Measurements from ENCODE around the gene ADTRP.

Gene ADTRP

DNA sequence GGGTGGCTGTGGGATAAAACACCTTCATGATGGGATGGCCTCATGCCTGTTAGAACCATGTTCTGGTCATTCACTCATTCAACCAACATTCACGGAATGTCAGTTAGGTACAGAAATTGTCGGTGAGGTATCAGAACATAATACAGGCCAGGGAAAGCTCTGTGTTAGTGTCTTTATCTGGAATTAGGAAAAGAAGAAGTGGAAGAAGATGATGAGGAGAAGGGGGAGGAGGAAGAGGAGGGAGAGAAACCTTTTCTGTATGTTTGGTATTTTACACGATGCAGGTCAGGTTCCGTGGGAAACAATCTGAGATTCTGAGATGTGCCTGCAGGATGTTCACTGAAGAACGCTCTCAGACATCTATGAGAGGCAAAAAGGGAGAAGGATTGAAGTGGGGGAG is 5.6 kb downstream of the ADTRP start:
- no peak for DNase-seq (ENCODE audit: low read depth in 2 of 2)

DNA sequence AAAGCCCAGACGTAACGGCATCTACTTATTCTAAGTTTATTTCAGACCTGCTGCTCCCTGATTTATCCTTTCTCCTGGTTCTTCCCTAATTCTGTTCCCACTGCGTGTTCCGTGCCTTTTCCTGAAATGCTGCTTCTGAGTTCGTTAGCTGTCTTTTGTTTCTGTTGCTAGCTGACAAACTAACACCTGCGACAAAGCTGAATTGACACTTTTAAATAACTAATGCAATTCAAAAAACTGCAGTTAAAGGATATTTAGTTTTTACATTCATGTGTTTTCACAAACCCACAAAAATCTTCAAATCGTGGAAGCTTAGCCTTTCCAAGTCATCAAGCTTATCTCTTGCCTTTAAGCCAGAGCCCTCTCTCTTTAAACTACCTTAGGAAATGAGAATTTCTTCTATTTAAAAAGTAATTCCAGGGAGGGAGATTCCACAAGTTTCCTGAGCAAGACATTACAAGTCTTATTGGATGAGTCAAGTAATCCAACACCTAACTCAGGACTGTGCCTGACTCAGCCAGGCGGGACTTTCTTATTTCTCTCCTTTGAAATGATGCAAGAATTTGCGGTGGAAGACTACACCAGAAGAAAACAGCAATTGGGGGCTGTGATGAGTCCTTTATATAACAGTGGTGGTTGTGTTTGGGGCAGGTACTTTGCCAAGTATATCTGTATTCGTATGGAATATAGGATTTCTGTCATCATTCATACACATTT is 6.3 kb downstream of the ADTRP start:
- no peak for DNase-seq (ENCODE audit: low read depth in 2 of 2)

DNA sequence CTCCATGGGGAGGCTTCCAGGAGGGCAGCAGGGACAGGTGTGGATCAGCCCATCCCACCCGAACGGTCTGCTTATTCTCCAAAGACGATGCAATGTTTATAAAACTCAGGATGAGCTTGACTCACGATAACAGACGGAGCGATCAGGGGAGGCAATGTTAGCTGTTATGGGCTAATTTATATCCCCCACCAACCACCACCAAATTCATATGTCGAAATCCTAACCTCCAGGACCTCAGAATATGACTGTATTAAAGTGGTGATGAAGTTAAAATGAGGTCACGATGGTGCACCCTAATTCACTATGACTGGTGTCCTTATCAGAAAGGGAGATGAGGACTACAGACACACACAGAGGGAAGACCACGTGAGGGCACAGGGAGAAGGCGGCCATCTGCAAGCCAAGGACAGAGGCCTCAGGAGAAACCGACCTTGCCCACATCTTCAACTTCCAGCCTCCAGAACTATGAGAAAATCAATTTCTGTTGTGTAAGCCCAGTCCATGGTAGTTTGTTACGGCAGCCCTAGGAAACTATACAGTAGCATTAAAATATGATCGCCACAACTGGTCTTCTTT is 7.0 kb downstream of the ADTRP start:
- DNase-seq (ENCODE audit: low read depth in 2 of 2), result no peak

DNA sequence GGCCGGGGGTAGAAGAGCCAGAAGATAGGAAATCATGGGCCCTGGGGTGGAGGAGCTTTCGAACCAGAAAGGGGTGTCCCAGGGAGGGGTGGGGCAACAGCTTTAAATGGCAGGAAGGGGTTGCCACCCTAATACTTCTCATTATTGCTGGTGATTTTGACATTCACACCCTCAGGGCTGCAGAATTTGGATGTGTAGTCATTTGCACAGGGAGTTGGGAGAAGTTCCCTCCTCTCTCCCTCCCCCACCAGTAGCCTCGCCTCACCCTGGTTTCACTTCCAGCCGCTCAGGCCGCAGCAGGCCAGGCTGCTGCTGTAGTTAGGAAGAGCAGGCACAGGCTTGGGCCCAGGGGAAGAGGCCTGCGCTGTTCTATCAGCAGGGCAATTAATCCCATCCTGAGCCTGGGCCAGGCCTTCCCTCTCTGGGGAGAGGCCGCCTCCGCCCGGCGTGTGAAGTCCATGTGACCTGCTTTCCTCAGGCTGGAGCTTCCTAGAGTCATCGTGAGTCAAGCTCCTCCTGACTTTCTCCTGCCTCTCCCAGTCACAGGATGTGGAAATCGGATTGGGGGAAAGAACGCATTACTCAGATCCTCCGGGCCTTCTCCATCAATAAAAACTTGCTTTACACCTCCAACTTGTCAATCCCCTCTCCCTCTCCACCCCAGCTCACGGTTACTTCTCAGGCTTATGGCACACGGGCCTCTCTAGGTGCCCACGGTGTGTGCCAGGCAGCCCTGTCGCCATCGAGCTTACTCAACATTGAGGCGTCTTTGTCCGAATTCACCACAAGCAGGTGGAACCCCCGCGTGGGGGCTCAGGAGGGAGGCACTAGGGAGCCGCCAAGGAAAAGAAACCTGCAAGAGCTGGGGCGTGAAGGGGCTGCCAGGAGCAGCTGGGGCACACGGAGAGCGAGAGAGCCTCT is 7.8 kb downstream of the ADTRP start:
- DNase-seq (ENCODE audit: low read depth in 2 of 2), result no peak

DNA sequence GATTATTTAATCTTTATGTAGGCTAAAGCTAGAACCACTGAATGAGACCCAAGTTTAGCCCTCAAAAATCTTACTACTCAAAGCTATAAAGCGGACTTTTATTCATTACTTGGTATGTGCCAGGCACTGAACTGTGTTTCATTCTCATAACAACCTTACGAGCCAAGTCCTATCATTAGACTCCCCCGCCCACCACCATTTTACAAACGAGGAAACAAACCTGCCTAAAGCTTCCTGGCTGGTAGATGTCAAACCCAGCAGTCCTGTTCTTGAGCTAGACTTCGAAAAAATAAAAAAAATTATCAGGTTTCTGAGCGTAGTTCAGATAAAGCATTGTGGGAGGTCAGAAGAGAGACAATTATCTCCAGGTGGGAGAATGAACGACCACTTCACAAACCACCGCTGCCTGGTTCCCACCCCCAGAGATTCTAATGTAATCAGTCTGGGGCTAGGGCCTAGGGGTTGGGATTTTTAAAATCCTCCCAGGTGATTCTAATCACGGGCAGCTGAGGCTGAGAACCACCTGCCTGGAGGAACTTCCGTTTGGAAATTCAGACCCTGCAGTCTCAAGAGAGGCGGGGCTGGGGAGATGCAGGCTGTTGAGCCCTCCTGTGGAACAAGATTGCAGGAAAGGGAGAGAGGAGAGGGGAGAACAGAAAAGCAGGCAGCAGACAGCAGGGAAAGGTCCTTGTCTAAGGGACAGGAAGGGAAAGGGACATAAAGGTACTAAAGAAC is 8.6 kb downstream of the ADTRP start:
- no peak for DNase-seq (ENCODE audit: low read depth in 2 of 2)

DNA sequence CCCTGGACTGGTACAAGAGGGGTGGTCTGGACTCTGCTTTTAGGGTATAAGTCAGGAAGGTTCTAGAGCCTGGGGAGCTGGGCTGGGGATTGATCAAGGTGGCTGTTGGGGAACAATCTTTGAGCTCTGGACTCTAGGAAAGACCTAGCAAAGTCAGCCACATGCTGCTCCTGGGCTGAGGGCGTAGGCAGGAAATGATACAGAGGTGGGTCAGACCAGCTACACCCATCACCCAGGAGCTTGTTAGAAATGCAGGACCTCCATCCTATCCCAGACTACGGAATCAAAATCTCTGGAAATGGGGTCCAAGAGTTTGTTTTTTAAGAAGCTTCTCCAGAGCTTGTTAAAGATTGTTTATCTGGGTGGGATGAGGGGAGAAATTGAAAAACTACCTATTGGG is 9.4 kb downstream of the ADTRP start:
- no peak for DNase-seq (ENCODE audit: low read depth in 2 of 2)

DNA sequence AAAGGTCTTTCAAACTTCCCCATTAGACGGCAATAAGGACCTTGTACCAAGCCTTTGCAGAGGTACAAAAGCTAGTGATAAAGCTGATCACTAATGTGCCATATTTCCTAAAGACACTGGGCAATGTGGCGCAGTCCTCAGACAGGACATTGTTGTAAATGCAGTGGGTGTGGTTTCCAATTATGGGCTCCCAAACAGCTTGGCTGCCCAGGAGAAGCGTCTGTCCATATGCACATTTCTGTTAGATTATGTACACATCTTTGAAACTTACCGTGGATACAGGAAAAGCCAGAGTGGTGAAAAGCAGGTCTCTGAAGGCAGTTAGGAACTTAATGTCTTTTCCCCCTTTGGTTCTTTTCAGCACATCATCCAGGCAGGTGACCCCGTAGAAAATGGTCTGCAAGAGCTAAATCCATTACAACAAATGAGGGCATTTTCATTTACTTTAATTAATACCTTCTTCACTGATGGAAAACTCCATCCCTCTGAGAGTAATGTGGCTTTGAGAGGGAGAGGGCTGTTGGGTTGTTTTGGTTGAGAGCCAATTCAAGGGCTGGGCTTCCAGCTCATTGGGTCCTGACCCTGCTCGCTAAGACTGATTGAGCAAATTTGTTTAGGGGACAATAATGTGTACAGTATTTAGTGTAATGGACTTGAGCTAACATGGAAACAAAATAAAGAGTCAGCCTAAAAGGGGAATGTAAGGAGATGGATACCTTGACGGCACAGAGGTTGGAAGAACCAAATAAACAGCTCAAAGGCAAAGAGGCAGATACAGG is 10.4 kb downstream of the ADTRP start:
- DNase-seq (ENCODE audit: low read depth in 2 of 2), result no peak

DNA sequence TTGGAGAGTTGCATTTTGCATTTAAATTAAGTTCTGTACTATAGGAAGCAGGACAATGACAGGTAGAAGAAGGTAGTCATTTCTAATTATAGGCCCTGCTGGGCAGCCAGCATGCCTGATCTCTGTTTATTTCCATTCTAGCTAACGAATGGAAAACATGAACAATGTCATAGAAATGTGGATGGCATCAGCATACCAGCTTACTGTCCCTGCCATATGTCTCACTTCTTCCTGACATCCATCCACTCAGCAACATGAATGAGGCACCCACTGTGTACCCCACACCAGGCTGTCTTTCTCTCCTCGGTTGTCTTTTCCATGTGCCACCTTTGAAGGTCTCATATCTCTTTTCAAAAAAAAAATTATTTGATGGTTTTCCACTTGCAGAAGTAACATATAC is 11.1 kb downstream of the ADTRP start:
- DNase-seq (ENCODE audit: low read depth in 2 of 2), result no peak

DNA sequence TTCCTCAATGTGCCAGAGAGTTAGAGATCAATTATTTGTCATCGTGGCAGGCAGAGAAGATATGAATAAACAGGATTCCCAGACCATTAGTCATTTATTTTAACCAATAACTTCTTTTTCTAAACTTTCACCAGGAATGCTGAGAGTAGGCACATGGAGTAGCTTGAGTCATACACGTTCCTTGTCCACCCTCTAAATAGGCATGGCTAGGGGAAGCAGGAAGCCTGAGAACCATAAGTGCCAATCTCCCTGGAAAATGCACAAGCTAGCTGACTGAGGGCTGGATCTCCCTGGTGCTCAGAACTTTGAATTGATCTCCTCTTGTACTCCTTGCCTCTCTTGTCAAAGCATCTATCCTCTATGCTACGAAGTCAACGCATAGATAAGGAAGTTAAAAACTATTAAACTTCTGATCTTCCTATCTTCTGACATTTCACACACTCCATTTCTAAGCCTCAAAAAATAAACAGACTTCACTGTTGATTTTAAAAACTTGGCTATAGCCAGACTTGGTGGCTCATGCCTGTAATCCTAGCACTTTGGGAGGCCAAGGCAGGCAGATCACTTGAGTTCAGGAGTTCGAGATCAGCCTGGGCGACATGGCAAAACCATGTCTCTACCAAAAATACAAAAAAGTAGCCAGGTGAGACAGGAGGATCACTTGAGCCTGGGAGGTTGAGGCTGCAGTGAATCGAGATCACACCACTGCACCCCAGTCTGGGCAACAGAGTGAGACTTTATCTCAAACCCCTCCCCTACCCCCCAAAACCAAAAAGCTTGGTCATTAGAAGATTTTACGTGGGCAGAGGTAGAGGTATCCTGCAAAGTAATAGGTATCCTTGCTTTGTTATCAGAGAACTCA is 11.8 kb downstream of the ADTRP start:
- no peak for DNase-seq (ENCODE audit: low read depth in 2 of 2)

DNA sequence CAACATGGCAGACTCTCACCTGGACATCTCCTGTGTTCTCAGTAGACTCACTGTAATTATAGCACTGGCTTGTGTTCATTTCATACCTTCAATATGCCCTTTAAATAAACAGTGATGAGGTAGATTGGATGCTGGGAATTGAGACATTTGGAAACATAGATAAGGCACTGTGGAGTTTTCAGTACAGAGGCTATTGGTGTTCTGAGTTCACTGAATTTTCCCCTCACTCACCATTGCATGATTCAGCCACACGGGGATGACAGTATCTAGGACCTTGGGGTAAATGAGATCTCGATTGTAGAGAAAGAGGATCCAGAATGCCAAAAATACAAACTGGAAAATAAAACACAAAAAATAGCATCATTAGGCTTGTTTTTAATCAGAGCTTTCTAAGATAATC is 12.6 kb downstream of the ADTRP start:
- no peak for DNase-seq (ENCODE audit: low read depth in 2 of 2)

DNA sequence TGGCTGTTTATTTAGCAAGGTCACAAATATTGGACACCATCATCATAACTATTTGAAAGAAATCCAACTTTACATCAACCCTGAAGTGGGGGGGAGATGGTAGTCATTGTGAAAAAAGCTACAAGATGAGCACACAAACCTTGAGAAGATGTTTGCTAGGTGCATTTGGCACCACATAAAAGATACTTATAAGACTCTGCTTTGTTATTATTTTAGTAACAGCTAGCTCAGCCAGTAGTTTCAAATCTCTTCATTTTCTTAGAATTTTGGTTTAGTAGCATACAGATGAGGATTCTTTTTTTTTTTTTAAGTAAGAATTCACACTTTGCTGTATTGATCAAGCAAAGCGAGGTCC is 14.4 kb downstream of the ADTRP start:
- no peak for DNase-seq (ENCODE audit: low read depth in 2 of 2)

DNA sequence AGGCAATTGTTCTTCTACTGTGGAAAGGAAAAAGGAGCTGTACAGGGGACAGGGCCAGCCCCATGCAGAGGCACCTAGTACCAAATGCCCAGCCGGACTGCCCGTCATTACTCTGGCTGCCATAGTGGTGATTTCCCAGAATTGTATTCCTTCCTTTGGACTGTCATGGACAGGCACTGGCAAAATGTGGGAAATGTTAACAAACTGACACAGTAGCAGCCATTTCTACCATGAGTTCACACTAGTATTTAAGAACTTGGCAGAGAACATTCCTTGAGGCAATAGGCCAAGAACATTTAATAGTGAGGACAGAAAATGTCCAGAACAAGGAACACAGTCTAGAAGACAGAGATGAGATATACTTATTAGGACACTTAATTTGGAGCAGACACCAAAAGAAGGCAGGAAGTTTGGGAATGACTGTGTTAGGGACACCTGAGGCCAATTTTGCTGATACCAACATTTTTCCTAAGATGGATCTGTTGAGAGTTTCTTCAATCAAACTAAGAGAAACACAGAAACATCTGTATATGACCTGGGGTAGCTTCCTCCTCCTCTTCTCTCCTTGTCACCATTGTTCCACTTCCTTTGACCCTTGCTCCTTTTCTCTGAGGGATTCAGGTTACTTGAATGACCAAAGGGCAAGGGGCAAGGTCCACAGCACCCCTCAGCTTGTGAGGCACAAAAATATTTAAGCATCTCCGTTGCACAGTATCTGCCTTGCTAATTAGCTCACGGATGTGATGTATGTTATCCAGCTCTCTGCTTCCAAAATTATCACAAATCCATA is 14.9 kb downstream of the ADTRP start:
- DNase-seq (ENCODE audit: low read depth in 2 of 2), result no peak

DNA sequence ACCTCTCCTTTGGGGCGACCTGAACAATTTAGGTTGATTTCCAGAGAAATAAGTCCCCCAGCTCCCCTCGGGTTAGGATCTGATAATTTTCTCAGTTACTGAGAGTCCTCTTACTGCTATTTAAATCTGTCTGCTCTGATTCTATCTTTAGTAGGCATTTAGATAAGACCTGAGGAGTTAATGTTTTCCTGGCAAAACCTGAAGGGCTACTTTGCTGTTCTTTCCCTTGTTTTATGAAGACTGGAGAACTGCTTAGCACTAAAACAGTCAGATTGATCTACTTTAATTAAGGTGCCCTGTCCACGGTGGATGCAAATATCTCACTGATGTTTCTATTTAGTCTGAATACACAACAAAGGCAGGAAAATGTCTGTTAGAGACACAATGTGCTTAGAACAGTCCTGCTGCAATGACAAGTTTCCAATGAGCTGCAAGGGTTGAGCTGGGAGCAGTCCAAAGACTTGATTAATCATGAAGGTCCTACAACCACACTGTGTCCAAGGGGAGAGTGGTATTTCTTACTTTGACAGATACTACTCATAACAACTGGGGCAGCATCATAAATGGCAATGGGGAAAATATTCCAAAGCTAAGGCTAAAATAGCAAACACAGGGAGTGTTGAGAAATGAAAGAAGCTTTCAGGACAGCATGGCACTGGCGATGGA is 15.7 kb downstream of the ADTRP start:
- no peak for DNase-seq (ENCODE audit: low read depth in 2 of 2)

DNA sequence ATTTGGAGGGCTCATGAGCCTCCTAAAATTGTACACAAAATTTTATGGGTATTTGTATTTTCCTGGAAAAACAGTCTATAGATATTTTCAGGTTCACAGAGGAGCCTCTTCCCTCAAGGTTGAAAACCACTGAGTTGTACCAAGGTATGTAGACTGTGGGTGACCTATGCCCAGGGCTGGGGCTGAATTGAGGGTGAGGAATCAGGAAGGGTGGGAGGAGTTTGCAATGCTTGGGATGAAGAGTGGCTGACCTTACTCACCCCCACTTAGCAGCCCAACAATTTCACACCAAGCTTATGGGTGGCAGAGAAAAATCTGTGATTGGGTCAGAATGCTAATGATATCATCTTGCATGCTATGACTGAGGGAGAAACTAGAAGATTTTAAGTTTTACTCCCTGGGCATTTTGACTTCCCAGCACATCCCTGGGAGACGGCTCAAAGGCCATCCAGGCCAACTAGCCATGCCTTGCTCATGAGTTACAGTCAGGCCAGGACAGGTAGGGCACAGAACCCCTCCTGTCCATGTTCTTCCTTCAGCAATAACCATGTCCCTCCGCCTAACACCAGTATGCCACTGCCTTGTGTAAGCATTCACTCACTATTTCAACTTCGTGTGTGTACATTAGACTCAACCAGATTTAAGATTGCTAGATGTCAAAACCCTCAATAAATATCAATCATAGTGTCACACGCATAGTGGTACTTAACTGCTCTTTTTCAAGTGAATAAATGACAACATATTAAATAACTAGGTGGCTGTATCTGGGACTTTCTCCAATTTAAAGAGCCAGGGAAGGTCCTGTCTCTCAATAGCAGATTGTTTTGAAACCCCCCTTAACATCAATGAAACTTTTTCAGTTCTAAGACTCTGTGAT is 16.6 kb downstream of the ADTRP start:
- no peak for DNase-seq (ENCODE audit: low read depth in 2 of 2)

DNA sequence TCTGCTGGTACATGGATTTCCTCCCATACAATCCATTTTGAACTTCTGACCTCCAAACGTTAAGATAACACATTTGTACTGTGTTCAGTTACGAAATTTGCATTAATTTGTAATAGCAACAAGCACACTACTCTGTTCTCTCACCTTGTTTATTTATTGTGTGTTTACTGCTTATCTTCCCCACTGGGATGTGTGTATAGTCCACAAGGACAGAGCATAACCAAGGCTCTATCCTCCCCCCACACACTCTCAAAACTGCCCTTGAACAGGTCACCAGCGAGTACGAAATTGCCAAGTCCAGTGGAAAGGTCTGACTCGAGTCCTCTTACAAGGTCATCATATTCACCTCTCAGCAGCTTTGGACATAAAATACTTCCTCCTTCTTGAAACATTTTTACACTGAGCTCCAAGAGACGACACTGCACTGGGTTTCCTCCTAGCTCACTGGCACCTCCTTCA is 18.6 kb downstream of the ADTRP start:
- no peak for DNase-seq (ENCODE audit: low read depth in 2 of 2)

DNA sequence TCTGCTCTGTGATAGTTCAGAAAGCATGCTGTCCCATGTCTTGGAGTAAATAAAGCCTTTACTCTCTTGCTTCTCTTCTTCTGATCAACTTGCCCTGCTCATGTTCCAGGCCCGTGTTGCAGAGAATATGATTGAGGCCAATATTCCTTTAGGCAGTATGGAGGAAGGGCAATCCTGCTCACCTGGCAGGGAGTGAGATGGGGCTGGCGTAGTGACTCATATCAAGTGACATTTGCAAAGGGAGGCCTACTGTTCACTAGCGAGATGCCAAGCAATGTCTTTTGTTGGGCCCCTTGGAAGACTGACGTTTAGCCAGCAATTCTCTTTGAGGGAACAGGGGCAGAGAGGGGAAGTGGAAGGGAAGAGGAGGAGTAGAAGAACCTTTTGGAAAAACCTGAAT is 19.7 kb downstream of the ADTRP start:
- no peak for DNase-seq (ENCODE audit: low read depth in 2 of 2)

DNA sequence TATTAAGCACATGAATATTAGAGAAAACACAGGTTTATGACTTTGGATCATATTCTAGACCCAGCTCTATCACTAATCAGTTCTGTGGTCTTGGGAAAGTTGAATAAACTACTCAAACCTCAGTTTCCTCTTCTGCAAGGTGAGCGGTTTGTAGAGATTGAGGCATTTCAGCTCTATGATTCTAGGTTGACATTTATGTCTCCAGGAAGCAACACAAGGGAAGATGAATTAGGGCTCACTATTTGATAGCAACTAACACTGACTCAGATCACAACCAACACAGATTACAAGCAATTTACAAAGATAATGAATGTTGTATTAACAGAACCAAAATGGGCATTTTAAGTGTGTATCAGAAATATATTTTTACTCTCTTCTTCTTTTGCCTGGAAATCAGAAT is 21.9 kb downstream of the ADTRP start:
- DNase-seq (ENCODE audit: low read depth in 2 of 2), result no peak

DNA sequence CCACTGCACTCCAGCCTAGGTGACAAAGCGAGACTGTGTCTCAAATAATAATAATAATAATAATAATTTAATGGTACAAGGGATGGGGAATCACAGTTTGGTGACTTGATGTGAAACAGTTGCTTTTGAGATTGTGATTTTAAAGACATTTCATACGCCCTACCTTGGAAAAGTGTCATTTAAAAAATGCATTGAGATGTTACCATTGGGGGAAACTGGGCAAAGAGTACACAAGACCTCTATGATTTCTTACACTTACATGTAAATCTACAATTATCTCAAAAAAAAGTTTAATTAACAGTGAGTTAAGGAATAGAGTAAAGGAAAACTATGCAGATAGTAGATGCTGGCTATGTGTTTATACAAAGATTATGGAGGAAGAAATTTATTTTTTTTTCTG is 22.3 kb downstream of the ADTRP start:
- DNase-seq (ENCODE audit: low read depth in 2 of 2), result no peak

Measured in activated CD4-positive, alpha-beta T cell treated with anti-CD3 and anti-CD28 coated beads for 24 hours (primary cell).